ENCODE results near the gene OR2Z1.
"Not testable (repeated sequence)": the region's sequence is repeated elsewhere in the genome, so short reads cannot be mapped to it uniquely, and the experiment has no call there.

OR2Z1 gene

GRCh38 chr19:8767257-8767656 is 45.8 kb downstream of the OR2Z1 start:
- H3K9me3 Mint-ChIP-seq, H3K36me3 Mint-ChIP-seq, H3K4me3 Mint-ChIP-seq, H3K27ac Mint-ChIP-seq, H3K27me3 Mint-ChIP-seq, ATAC-seq, H3K4me1 Mint-ChIP-seq: not testable (repeated sequence)

GRCh38 chr19:8769265-8769664 is 47.8 kb downstream of the OR2Z1 start:
- not testable (repeated sequence) for H3K4me3 Mint-ChIP-seq, H3K27ac Mint-ChIP-seq, H3K36me3 Mint-ChIP-seq, ATAC-seq, H3K4me1 Mint-ChIP-seq, H3K27me3 Mint-ChIP-seq, H3K9me3 Mint-ChIP-seq

DNA sequence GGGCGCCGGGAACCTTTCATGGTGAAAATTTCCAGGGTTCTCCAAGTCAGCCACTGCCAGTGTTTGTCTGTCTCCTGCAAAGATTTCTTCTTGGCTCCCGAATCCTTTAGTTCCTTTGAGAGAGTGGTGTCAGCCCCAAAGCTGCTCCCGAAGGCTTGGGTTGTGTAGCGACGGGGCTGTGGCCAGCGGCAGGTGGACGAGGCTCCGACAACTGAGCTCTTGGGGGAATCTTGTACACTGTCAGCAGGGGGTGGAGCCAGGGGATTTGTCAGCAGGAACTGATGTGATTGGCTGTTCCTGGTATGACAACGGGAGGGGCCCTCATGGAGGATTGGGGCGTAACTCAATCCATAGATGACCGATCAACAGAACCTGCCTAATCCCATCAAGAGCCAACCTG is 52.2 kb downstream of the OR2Z1 start:
- not testable (repeated sequence) for H3K9me3 Mint-ChIP-seq, H3K4me1 Mint-ChIP-seq, ATAC-seq, H3K36me3 Mint-ChIP-seq, H3K4me3 Mint-ChIP-seq, H3K27me3 Mint-ChIP-seq, H3K27ac Mint-ChIP-seq
